Lower lobe of right lung (tissue), 2 donors: ENCODE results near the gene CRLF1. TPM values are rescaled to one million over a fixed set of nuclear protein-coding genes. Genes with fewer than 3 reads are reported as not detected.

ENCODE experiments used
- ATAC-seq, 2 donors: fragments of 200-7000 bp; cut with Tn5 transposase; one replicate each; pipeline ENCODE4 v1.9.1; 2020 to 2022; ENCODE audit warnings: mild to moderate bottlenecking in 2 of 2, moderate library complexity in 2 of 2
- DNase-seq: peaks from one replicate; pipeline ENCODE4 v3.0.0-alpha.2; 2020
- H3K27ac ChIP-seq: fragments of 200-600 bp; one replicate; pipeline ENCODE4 v1.8.0; 2022
- H3K27me3 ChIP-seq: fragments of 200-600 bp; one replicate; pipeline ENCODE4 v1.8.0; 2022; ENCODE audit warnings: low read depth
- H3K36me3 ChIP-seq: fragments of 200-600 bp; one replicate; pipeline ENCODE4 v1.8.0; 2022; ENCODE audit warnings: mild to moderate bottlenecking
- H3K4me1 ChIP-seq: fragments of 200-600 bp; one replicate; pipeline ENCODE4 v1.8.0; 2022
- H3K4me3 ChIP-seq: fragments of 200-600 bp; one replicate; pipeline ENCODE4 v1.8.0; 2022; ENCODE audit warnings: mild to moderate bottlenecking
- H3K9me3 ChIP-seq: fragments of 200-600 bp; one replicate; pipeline ENCODE4 v1.8.0; 2022
- CTCF ChIP-seq: fragments of 200-600 bp; IDR thresholded peaks from one replicate; pipeline ENCODE4 v1.8.0; 2022; ENCODE audit warnings: antibody characterized with exemption, mild to moderate bottlenecking
- intact Hi-C: fragments of 100-400 bp; cut with DNase I; formaldehyde crosslinking; loops from one replicate; pipeline ENCODE4 v1.11.0; 2022
- total RNA-seq: library from RNA; stranded (reverse); fragmentation: NEBNext Ultra II Directional; extraction: Animal tissue kit (Norgen Biotek cat#: 25700); gene quantifications from one replicate; pipeline ENCODE4 v1.2.1, GENCODE V29; 2021
- donor health status: DM: no; HTN: yes; CAD: no; lungs with severe emphysema.

The CRLF1 gene
- total RNA-seq, 1 donor from 2014 or later: 19.9 TPM

- Histone ChIP-seq H3K4me3 (no peak overlapping the region), H3K4me1 (peaks cover 14% of the 10 kb centered on the region), H3K27ac (peak overlapping the region; percentile 50), H3K36me3 (peaks cover 53% of the 10 kb centered on the region), H3K27me3 (no peaks in the 10 kb centered on the region), H3K9me3 (no peaks in the 10 kb centered on the region)
- intact Hi-C loops: no loop called here
- TF ChIP-seq CTCF: no peak
- DNase-seq (no peak), ATAC-seq (no peak)
Observed at GRCh38 chr19:18562086-18562485, 44.5 kb downstream of the CRLF1 start.

- no peak for DNase-seq
- TF ChIP-seq CTCF: no peak
- no peaks in the 10 kb centered on the region for H3K9me3 ChIP-seq
- H3K27ac ChIP-seq: no peak overlapping the region
- H3K4me1 ChIP-seq: peaks cover 14% of the 10 kb centered on the region
- peaks cover 29% of the 10 kb centered on the region for H3K36me3 ChIP-seq
- H3K4me3 ChIP-seq: no peak overlapping the region
- H3K27me3 ChIP-seq: no peaks in the 10 kb centered on the region
- no peak for ATAC-seq
- intact Hi-C loops: no loop called here
Observed at GRCh38 chr19:18559685-18560084, 46.9 kb downstream of the CRLF1 start.

GRCh38 chr19:18558604-18559003 lies 48.0 kb downstream of the CRLF1 start:
- peaks cover 18% of the 10 kb centered on the region for H3K36me3 ChIP-seq
- ATAC-seq (no peak), DNase-seq (no peak)
- peak overlapping the region; percentile 93 for H3K4me3 ChIP-seq
- H3K27me3 ChIP-seq: no peaks in the 10 kb centered on the region
- peak overlapping the region; percentile 96 for H3K27ac ChIP-seq
- TF ChIP-seq CTCF: no peak
- no peaks in the 10 kb centered on the region for H3K9me3 ChIP-seq
- intact Hi-C loops: no loop called here
- peaks cover 14% of the 10 kb centered on the region for H3K4me1 ChIP-seq

- H3K4me3 ChIP-seq: peak overlapping the region; percentile 93
- no peak for DNase-seq
- ATAC-seq: peak in 1 of 2 donors; percentile 29
Observed at GRCh38 chr19:18558202-18558555, 48.4 kb downstream of the CRLF1 start.

GRCh38 chr19:18557411-18558201 lies 49.0 kb downstream of the CRLF1 start, which contains the start of gene KXD1:
KXD1 (plus strand) TSS chr19:18557870; CDS start chr19:18562057, 4,187 bp downstream.
- ATAC-seq (peak; percentile 99), DNase-seq (peak; percentile 100)
- H3K4me3 ChIP-seq: peak within 1 kb of the TSS; percentile 93
- H3K27me3 ChIP-seq: no peaks in the 10 kb centered on the region
- intact Hi-C loops: no loop called here
- H3K4me1 ChIP-seq: peaks cover 14% of the 10 kb centered on the region
- peaks cover 8% of the 10 kb centered on the region for H3K36me3 ChIP-seq
- H3K9me3 ChIP-seq: no peaks in the 10 kb centered on the region
- no peak for TF ChIP-seq CTCF
- H3K27ac ChIP-seq: peak within 1 kb of the TSS; percentile 96

More at GRCh38 chr19:18558202-18558555, 48.4 kb downstream of the CRLF1 start:
- peaks cover 14% of the 10 kb centered on the region for H3K4me1 ChIP-seq
- H3K36me3 ChIP-seq: peaks cover 14% of the 10 kb centered on the region
- H3K27me3 ChIP-seq: no peaks in the 10 kb centered on the region
- H3K9me3 ChIP-seq: no peaks in the 10 kb centered on the region
- TF ChIP-seq CTCF: no peak
- peak overlapping the region; percentile 96 for H3K27ac ChIP-seq
- intact Hi-C loops: no loop called here
